BE2C (cell line): ENCODE measurements around the gene COPS9.

Experiments used
- DNase-seq: peaks from one replicate; pipeline ENCODE4 v3.0.0-alpha.2; 2020
- H3K27me3 ChIP-seq: fragments of 250-450 bp; sonication (Bioruptor Pico); 2 replicates; pipeline ENCODE4 v1.5.1; 2020; ENCODE audit warnings: mild to moderate bottlenecking
- H3K36me3 ChIP-seq: fragments of 250-450 bp; sonication (Bioruptor Pico); 2 replicates; pipeline ENCODE4 v1.5.1; 2020; ENCODE audit warnings: mild to moderate bottlenecking
- H3K4me1 ChIP-seq: fragments of 250-450 bp; sonication (Bioruptor Pico); 2 replicates; pipeline ENCODE4 v1.5.1; 2020
- H3K4me3 ChIP-seq: 2 replicates; pipeline ENCODE4 v1.5.1; 2011; ENCODE audit warnings: low read depth, low read length
- H3K9me3 ChIP-seq: fragments of 250-450 bp; sonication (Bioruptor Pico); 2 replicates; pipeline ENCODE4 v1.5.1; 2020
- TF ChIP-seq, protein P1 (sequence below): IDR thresholded peaks from 2 replicates; pipeline ENCODE4 v1.5.1; 2012; ENCODE audit warnings: mild to moderate bottlenecking, low read depth, low read length

The COPS9 gene

DNA sequence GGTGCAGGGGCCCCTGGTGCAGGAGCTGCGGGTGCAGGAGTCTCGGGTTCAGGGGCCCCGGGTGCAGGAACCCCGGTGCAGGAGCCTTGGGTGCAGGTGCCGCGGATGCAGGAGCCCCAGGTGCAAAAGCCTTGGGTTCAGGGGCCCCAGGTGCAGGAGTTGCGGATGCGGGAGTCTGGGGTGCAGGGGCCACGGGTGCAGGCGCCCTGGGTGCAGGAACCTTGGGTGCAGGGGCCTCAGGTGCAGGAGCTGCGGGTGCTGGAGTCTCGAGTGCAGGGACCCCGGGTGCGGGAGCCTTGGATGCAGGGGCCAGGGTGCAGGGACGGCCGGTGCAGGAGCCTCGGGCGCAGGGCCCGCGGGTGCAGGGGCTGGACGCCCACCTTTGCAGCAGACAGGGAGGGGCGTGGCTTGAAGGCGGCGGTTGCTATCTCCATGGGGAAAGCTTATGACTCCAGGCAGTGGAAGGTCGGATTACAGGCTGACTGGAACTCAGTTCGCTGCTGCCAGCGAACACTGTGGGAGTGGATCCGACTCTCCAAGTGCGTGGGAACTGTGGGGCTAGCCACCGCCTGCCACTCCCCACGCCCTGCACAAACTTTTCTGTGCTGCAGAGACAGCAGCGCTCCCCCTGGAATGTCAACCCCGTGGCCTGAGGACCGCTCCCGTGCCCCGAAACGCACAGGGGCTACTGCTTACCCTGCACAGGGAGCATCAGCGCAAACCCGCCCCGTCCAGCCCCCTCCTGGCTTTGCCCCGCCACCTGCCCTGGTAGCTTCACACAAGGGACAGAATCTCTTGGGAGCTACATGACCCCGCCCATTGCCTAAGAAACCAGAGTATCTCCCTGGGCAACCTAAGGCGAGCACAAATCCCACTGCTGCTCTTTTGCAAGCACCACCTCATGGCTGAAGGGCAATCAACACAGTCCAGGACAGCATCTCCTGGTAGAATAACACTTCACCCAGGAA lies 40.3 kb downstream of the COPS9 start:
- Histone ChIP-seq H3K36me3 (no peaks in the 10 kb centered on the region), H3K4me3 (no peak overlapping the region), H3K9me3 (no peaks in the 10 kb centered on the region), H3K4me1 (no peaks in the 10 kb centered on the region), H3K27me3 (peaks cover 87% of the 10 kb centered on the region)
- TF ChIP-seq, protein P1, sequence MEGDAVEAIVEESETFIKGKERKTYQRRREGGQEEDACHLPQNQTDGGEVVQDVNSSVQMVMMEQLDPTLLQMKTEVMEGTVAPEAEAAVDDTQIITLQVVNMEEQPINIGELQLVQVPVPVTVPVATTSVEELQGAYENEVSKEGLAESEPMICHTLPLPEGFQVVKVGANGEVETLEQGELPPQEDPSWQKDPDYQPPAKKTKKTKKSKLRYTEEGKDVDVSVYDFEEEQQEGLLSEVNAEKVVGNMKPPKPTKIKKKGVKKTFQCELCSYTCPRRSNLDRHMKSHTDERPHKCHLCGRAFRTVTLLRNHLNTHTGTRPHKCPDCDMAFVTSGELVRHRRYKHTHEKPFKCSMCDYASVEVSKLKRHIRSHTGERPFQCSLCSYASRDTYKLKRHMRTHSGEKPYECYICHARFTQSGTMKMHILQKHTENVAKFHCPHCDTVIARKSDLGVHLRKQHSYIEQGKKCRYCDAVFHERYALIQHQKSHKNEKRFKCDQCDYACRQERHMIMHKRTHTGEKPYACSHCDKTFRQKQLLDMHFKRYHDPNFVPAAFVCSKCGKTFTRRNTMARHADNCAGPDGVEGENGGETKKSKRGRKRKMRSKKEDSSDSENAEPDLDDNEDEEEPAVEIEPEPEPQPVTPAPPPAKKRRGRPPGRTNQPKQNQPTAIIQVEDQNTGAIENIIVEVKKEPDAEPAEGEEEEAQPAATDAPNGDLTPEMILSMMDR: no peak
- no peak for DNase-seq

DNA sequence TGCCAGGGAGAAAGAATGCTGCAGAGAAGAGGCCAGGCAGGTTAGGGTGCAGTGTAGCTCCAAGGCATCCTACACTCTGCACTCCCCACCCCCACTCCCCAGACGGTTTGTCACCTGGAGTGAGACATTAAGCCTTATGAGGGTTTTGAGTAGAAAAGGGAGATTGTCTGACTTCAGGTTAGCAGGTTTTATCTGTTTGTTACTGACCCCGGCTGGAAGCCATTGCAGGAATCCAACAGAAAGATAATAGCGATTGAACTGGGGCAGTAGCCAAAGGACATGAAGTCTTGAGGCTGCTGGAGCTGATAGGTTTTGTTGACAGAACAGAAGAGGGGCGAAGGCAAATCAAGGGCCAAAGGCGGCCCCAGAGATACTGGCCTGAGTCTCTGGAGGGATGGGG lies 46.8 kb downstream of the COPS9 start:
- no peaks in the 10 kb centered on the region for H3K4me1 ChIP-seq
- H3K27me3 ChIP-seq: peaks cover 46% of the 10 kb centered on the region
- H3K36me3 ChIP-seq: no peaks in the 10 kb centered on the region
- TF ChIP-seq, protein P1: no peak
- DNase-seq: no peak
- no peak overlapping the region for H3K4me3 ChIP-seq
- H3K9me3 ChIP-seq: no peaks in the 10 kb centered on the region

DNA sequence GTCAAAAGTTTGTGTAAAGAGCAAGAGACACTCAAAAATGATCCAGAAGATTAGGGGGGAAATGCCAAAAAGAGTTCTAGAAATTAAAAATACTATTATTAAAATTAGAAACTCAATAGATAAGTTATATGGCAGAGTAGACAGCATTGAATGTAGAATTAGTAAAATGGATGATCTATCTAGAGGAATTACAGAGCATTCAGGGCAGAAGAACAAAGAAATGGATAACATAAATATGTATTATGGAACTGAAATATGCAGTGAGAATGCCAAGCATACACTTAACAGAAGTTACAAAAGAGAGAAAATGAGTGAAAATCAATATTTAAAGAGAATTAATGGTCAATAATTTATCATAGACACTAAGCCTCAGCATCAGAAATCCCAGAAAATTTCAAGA lies 49.5 kb downstream of the COPS9 start:
- TF ChIP-seq, protein P1: no peak
- peaks cover 43% of the 10 kb centered on the region for H3K27me3 ChIP-seq
- no peak overlapping the region for H3K4me3 ChIP-seq
- no peaks in the 10 kb centered on the region for H3K9me3 ChIP-seq
- no peak for DNase-seq
- no peaks in the 10 kb centered on the region for H3K4me1 ChIP-seq
- no peaks in the 10 kb centered on the region for H3K36me3 ChIP-seq
